Thyroid gland (tissue), 4 donors: Measurements from ENCODE around the gene RPTOR.

Experiments used
- CTCF ChIP-seq, 6 experiments: fragments of 200-600 bp in 3 of 6; fragments of 450-650 bp in 3 of 6; sonication (generic) in 3 of 6; IDR thresholded peaks; one replicate each; pipeline ENCODE4 v1.5.1; 2016 to 2019; ENCODE audit warnings: antibody characterized with exemption in 6 of 6, mild to moderate bottlenecking in 2 of 6, inconsistent platforms in 1 of 6, moderate library complexity in 1 of 6
- POLR2A ChIP-seq, 2 donors: fragments of 450-650 bp; IDR thresholded peaks; one replicate each; pipeline ENCODE4 v1.6.1; 2017; ENCODE audit warnings: antibody characterized with exemption in 2 of 2, mild to moderate bottlenecking in 2 of 2, moderate library complexity in 1 of 2

GRCh38 chr17:80898716-80899115 is 354.1 kb downstream of the RPTOR start:
- TF ChIP-seq CTCF (IDR thresholded peaks at IDR 0.05) (no peak), POLR2A (IDR thresholded peaks at IDR 0.05) (no peak)
